SIG-M5 (cell line): ENCODE data around the gene ZNF480.
"Not testable (repeated sequence)": the region's sequence is repeated elsewhere in the genome, so short reads cannot be mapped to it uniquely, and the experiment has no call there.

ENCODE experiments used
- DNase-seq: peaks from one replicate; lab custom pipeline; 2025; lab: John Stamatoyannopoulos, UW

ZNF480 gene

GRCh38 chr19:52296773-52297600 lies at the start of gene ZNF480:
TSS of gene ZNF480 (plus strand) at chr19:52297169. CDS start at chr19:52300413, 3,244 bp downstream.
- DNase-seq, result no peak

DNA sequence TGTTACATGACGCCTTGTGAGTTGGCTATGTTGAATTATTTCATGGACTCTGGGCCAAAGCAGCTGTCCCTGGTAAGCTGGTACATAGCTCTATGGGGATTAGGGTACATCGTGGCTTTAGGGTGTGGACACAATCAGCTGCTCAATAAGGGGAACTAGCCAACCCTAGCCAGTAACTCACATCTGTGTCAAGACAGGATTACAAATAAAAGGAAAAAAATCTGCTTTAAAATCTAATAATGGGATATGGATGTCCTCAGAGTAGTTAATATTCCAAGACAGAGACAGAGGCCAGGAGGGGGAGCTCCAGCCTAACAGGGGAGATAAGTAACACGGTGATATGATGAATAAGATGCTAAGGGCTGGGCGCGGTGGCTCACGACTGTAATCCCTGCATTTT lies 48.7 kb upstream of the ZNF480 start:
- DNase-seq, result no peak

- DNase-seq, result no peak
Measured at GRCh38 chr19:52258426-52258825, 38.5 kb upstream of the ZNF480 start.

GRCh38 chr19:52265556-52265955 lies 31.4 kb upstream of the ZNF480 start:
- not testable (repeated sequence) for DNase-seq

DNA sequence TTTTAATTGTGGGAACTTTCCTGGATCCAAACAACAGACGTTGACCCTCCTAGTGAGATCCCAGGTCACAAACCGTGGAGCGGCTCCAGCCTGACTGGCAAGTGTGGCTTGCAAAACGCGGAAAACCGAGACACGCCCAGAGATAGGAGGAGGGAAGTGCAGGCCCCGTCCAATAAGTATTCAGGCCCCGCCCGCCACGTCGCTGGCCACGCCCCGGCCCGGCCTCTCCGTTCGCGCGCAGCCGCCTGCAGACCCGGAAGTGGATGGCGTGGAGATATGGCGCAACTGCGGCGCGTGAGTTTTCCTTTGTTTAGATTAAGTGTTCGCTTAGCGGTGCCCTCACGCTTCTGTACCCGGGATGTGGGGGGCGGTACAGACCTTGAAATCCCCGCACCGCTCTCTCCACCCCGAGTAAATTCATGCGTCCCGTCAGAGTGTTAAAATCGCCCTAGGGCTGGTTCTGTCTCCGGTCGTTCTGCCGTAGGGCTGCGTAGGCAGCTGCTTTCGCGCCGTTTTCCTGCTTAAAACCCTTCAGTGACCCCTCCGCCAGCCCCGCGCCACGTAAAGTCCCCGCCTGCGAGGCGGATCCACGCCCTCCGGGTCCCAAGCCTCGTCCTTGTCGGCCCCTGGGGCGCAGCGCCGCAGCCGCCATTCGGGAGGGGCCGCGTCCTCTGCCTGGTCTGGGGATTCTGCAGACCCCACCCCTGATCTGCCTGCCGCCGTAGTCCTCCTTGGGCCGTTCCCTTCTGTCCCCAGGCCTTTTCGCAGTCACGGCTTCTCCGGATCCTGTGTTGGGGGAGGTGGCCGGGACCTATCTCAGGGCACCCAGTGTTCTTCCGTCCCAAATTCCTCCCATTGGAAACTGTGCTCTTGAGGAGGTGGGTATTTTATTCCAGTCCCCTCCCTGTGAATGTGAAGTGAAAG lies 27.4 kb upstream of the ZNF480 start, which contains the start of gene ZNF766:
Gene ZNF766, plus strand, starts transcription at position 250 of the 924 bp plus-strand sequence. Its CDS starts 27 bp downstream, at position 277.
- peak; percentile 62 for DNase-seq

- no peak for DNase-seq
Measured at GRCh38 chr19:52270266-52270885, 26.6 kb upstream of the ZNF480 start.

DNA sequence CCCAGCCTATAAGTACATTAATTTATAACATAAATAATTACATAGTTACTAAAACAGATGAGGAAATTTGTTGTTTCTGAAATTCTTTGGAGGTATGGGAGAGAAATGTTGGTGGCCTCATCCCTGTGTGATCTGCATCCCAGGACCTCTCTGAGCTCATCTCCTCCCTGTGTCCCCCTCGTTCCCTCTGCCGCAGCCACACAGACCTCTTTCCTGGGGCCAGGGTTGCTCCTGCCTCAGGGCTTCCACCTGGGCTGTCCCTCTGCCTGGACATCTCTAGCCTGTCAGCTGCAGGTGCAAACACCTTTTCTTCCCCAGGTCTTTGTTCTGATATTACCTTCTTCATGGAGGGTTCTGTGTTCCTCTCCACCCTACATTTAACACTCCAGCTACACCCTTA lies 23.7 kb upstream of the ZNF480 start:
- no peak for DNase-seq

GRCh38 chr19:52274191-52274590 lies 22.8 kb upstream of the ZNF480 start:
- DNase-seq, result no peak

- no peak for DNase-seq
Measured at GRCh38 chr19:52275988-52276387, 21.0 kb upstream of the ZNF480 start.

- DNase-seq, result no peak
Measured at GRCh38 chr19:52277471-52277870, 19.5 kb upstream of the ZNF480 start.

- DNase-seq, result no peak
Measured at GRCh38 chr19:52286256-52286655, 10.7 kb upstream of the ZNF480 start.

GRCh38 chr19:52291781-52292180 lies 5.2 kb upstream of the ZNF480 start:
- no peak for DNase-seq

DNA sequence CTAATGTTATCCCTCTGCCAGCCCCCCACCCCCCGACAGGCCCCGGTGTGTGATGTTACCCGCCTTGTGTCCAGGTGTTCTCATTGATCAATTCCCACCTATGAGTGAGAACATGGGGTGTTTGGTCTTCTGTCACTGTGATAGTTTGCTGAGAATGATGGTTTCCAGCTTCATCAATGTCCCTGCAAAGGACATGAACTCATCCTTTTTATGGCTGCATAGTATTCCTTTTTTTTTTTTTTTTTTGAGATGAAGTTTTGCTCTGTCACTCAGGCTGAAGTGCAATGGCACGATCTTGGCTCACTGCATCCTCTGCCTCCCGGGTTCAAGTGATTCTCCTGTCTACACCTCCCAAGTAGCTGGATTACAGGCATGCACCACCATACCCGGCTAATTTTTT lies 4.0 kb upstream of the ZNF480 start:
- not testable (repeated sequence) for DNase-seq

- DNase-seq, result no peak
Measured at GRCh38 chr19:52296400-52296772, 583 bp upstream of the ZNF480 start.

GRCh38 chr19:52297601-52298364 lies 814 bp downstream of the ZNF480 start:
- no peak for DNase-seq

GRCh38 chr19:52307275-52307674 lies 10.3 kb downstream of the ZNF480 start:
- no peak for DNase-seq

GRCh38 chr19:52322429-52322828 lies 25.5 kb downstream of the ZNF480 start:
- no peak for DNase-seq

- no peak for DNase-seq
Measured at GRCh38 chr19:52331757-52332156, 34.8 kb downstream of the ZNF480 start.

DNA sequence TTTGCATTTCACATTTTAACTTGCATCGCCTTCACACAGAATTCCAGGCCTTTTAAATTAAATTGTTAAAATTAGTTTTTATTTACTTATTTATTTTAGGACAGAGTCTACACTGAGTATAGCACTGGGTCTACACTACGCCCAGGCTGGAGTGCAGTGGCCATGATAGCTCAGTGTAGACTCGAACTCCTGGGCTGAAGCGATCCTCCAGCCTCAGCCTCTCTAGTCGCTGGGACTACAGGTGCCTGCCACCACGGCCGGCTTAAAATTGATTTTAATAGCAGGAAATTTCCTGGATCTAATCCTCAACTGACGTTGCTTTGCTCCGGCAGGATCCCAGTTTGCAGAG lies 38.8 kb downstream of the ZNF480 start:
- no peak for DNase-seq

GRCh38 chr19:52336117-52336790 lies 39.3 kb downstream of the ZNF480 start, which contains the start of gene ZNF610:
TSS of gene ZNF610 (plus strand) at chr19:52336243. CDS start at chr19:52349173, 12,930 bp downstream.
- no peak for DNase-seq

DNA sequence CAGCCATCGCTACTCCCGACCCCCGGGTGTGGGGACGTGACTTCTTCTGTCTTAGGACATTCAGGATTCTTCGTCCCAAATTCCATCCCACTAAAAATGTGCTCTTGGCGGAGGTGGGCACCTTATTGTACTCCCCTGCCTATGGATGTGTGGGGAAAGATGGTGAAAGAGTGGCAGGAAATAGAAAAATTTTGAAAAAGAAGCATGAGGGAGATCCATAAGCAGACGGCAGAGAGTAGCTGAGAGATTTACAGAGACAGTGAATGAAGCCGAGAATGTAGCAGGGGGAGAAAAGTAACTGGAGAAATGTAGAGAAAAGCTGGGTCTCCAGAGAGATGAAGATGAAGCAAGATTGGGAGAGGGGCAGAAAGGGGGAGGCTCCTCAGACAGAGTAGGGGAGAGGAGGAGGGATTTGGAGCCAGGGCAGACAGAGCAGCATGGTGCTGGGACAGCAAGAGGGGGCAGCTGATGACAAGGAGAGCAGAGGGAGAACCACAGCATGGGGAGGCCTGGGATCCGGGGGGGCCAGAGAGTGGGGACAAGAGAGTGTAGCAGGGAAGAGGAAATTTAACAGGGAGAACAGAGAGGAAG lies 39.9 kb downstream of the ZNF480 start:
- DNase-seq, result no peak
